ENCODE measurements around the gene FBXO48. TPM values are rescaled to one million over a fixed set of nuclear protein-coding genes. Genes with fewer than 3 reads are reported as not detected.
A peak's percentile ranks its signal among the peaks of the same experiment; 100 is the strongest.
"Not testable (repeated sequence)": the region's sequence is repeated elsewhere in the genome, so short reads cannot be mapped to it uniquely, and the experiment has no call there.

FBXO48 gene
- polyA plus RNA-seq, 4 donors = 1.6 to 2.3 (median 2.2) TPM

GRCh38 chr2:68472796-68473414, 5.8 kb upstream of the FBXO48 start:
- no peak for DNase-seq (ENCODE audit: low read depth in 4 of 4, low spot score in 3 of 4)

- DNase-seq (ENCODE audit: low read depth in 4 of 4, low spot score in 3 of 4) = no peak
Observed at GRCh38 chr2:68471385-68471784, 4.3 kb upstream of the FBXO48 start.

- DNase-seq (ENCODE audit: low read depth in 4 of 4, low spot score in 3 of 4) = no peak
Observed at GRCh38 chr2:68469935-68470334, 2.8 kb upstream of the FBXO48 start.

- DNase-seq (ENCODE audit: low read depth in 4 of 4, low spot score in 3 of 4) = no peak
Observed at GRCh38 chr2:68468801-68469200, 1.7 kb upstream of the FBXO48 start.

GRCh38 chr2:68466778-68467076, 367 bp downstream of the FBXO48 start:
- DNase-seq (ENCODE audit: low read depth in 4 of 4, low spot score in 3 of 4) = no peak

- no peak for DNase-seq (ENCODE audit: low read depth in 4 of 4, low spot score in 3 of 4)
Observed at GRCh38 chr2:68466361-68466777, 725 bp downstream of the FBXO48 start.

GRCh38 chr2:68465081-68465916, 1.8 kb downstream of the FBXO48 start:
- DNase-seq (ENCODE audit: low read depth in 4 of 4, low spot score in 3 of 4) = no peak

- no peak for DNase-seq (ENCODE audit: low read depth in 4 of 4, low spot score in 3 of 4)
Observed at GRCh38 chr2:68464651-68465050, 2.4 kb downstream of the FBXO48 start.

- no peak for DNase-seq (ENCODE audit: low read depth in 4 of 4, low spot score in 3 of 4)
Observed at GRCh38 chr2:68463287-68463877, 3.7 kb downstream of the FBXO48 start.

GRCh38 chr2:68458981-68459380, 8.1 kb downstream of the FBXO48 start:
- DNase-seq (ENCODE audit: low read depth in 4 of 4, low spot score in 3 of 4) = no peak

GRCh38 chr2:68456198-68456597, 10.9 kb downstream of the FBXO48 start:
- DNase-seq (ENCODE audit: low read depth in 4 of 4, low spot score in 3 of 4) = no peak

- DNase-seq (ENCODE audit: low read depth in 4 of 4, low spot score in 3 of 4) = no peak
Observed at GRCh38 chr2:68454719-68455118, 12.4 kb downstream of the FBXO48 start.

- DNase-seq (ENCODE audit: low read depth in 4 of 4, low spot score in 3 of 4) = no peak
Observed at GRCh38 chr2:68453761-68454360, 13.2 kb downstream of the FBXO48 start.

GRCh38 chr2:68452158-68452900, 14.8 kb downstream of the FBXO48 start:
- no peak for DNase-seq (ENCODE audit: low read depth in 4 of 4, low spot score in 3 of 4)

- no peak for DNase-seq (ENCODE audit: low read depth in 4 of 4, low spot score in 3 of 4)
Observed at GRCh38 chr2:68448671-68449653, 18.1 kb downstream of the FBXO48 start.

GRCh38 chr2:68447118-68447517, 20.0 kb downstream of the FBXO48 start:
- DNase-seq (ENCODE audit: low read depth in 4 of 4, low spot score in 3 of 4) = no peak

GRCh38 chr2:68446425-68446824, 20.7 kb downstream of the FBXO48 start:
- DNase-seq (ENCODE audit: low read depth in 4 of 4, low spot score in 3 of 4) = not testable (repeated sequence)

GRCh38 chr2:68441994-68442322, 25.1 kb downstream of the FBXO48 start:
- DNase-seq (ENCODE audit: low read depth in 4 of 4, low spot score in 3 of 4) = no peak

GRCh38 chr2:68441179-68441993, 25.7 kb downstream of the FBXO48 start:
- peak; percentile 71 to 81 (median 78) for DNase-seq (ENCODE audit: low read depth in 4 of 4, low spot score in 3 of 4)

Measured in right renal pelvis (tissue), 4 donors.